ENCODE results near the gene ICA1L.

DNA sequence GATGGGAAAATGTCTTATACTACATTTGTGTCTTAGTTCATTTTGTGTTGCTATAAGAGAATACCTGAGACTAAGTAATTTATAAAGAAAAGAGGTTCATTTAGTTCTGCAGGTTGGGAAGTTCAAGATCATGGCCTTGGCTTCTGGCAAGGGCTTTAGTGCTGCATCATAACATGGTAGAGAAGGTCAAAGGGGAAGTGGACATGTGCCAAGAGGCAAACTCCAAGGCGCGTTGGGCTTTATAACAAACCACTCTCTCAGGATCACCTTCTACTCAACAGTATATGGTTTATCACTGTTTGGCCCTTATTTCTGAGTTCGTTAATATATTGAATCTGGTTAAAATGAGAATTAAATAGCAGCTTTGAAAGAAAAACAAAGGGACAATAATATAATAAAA is 58.2 kb downstream of the ICA1L start:
- TF ChIP-seq, protein P1, sequence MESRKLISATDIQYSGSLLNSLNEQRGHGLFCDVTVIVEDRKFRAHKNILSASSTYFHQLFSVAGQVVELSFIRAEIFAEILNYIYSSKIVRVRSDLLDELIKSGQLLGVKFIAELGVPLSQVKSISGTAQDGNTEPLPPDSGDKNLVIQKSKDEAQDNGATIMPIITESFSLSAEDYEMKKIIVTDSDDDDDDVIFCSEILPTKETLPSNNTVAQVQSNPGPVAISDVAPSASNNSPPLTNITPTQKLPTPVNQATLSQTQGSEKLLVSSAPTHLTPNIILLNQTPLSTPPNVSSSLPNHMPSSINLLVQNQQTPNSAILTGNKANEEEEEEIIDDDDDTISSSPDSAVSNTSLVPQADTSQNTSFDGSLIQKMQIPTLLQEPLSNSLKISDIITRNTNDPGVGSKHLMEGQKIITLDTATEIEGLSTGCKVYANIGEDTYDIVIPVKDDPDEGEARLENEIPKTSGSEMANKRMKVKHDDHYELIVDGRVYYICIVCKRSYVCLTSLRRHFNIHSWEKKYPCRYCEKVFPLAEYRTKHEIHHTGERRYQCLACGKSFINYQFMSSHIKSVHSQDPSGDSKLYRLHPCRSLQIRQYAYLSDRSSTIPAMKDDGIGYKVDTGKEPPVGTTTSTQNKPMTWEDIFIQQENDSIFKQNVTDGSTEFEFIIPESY (IDR thresholded peaks at IDR 0.05; ENCODE audit: borderline replicate concordance, low read depth) = no peak
- TF ChIP-seq TCF12 (IDR thresholded peaks at IDR 0.05) (no peak), TAF1 (IDR thresholded peaks at IDR 0.05; ENCODE audit: borderline replicate concordance, low read depth, low read length) (no peak), POLR2AphosphoS5 (IDR thresholded peaks at IDR 0.05; ENCODE audit: low read depth, low read length) (no peak), JUND (IDR thresholded peaks at IDR 0.05) (no peak), MAX (IDR thresholded peaks at IDR 0.05; ENCODE audit: low read depth) (no peak), NFIC (IDR thresholded peaks at IDR 0.05; ENCODE audit: borderline replicate concordance) (no peak), MXI1 (IDR thresholded peaks at IDR 0.05; ENCODE audit: low read depth, low read length) (no peak), NRF1 (IDR thresholded peaks at IDR 0.05; ENCODE audit: low read depth, low read length) (no peak)
- TF ChIP-seq, protein P2, sequence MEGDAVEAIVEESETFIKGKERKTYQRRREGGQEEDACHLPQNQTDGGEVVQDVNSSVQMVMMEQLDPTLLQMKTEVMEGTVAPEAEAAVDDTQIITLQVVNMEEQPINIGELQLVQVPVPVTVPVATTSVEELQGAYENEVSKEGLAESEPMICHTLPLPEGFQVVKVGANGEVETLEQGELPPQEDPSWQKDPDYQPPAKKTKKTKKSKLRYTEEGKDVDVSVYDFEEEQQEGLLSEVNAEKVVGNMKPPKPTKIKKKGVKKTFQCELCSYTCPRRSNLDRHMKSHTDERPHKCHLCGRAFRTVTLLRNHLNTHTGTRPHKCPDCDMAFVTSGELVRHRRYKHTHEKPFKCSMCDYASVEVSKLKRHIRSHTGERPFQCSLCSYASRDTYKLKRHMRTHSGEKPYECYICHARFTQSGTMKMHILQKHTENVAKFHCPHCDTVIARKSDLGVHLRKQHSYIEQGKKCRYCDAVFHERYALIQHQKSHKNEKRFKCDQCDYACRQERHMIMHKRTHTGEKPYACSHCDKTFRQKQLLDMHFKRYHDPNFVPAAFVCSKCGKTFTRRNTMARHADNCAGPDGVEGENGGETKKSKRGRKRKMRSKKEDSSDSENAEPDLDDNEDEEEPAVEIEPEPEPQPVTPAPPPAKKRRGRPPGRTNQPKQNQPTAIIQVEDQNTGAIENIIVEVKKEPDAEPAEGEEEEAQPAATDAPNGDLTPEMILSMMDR (IDR thresholded peaks at IDR 0.05) = no peak
- TF ChIP-seq, protein P3, sequence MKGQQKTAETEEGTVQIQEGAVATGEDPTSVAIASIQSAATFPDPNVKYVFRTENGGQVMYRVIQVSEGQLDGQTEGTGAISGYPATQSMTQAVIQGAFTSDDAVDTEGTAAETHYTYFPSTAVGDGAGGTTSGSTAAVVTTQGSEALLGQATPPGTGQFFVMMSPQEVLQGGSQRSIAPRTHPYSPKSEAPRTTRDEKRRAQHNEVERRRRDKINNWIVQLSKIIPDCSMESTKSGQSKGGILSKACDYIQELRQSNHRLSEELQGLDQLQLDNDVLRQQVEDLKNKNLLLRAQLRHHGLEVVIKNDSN (IDR thresholded peaks at IDR 0.05; ENCODE audit: borderline replicate concordance, low read depth) = no peak
